Measurements from ENCODE around the gene EFR3B.

The EFR3B gene

GRCh38 chr2:25190536-25190935, 148.7 kb downstream of the EFR3B start:
- 93% methylated on average over 5 of the region's 5 CpGs for WGBS
- Histone ChIP-seq H3K9ac (ENCODE audit: low read depth, low read length) (no peak overlapping the region), H3K27me3 (ENCODE audit: insufficient read depth, low read length) (no peaks in the 10 kb centered on the region), H3K27ac (ENCODE audit: low read depth, low read length) (no peak overlapping the region), H3K36me3 (ENCODE audit: insufficient read depth, low read length) (no peaks in the 10 kb centered on the region), H3K4me3 (ENCODE audit: low read length) (no peak overlapping the region), H3K4me1 (ENCODE audit: insufficient read depth, low read length) (peaks cover 6% of the 10 kb centered on the region; the same call in 1 of the 2 replicates), H3K9me3 (ENCODE audit: insufficient read depth, low read depth, low read length) (no peaks in the 10 kb centered on the region)

- WGBS, result 76% methylated on average over 9 of the region's 9 CpGs
- Histone ChIP-seq H3K27ac (ENCODE audit: low read depth, low read length) (no peak overlapping the region), H3K9ac (ENCODE audit: low read depth, low read length) (no peak overlapping the region)
These were observed 152.8 kb downstream of the EFR3B start for GRCh38 chr2:25194576-25195122.

DNA sequence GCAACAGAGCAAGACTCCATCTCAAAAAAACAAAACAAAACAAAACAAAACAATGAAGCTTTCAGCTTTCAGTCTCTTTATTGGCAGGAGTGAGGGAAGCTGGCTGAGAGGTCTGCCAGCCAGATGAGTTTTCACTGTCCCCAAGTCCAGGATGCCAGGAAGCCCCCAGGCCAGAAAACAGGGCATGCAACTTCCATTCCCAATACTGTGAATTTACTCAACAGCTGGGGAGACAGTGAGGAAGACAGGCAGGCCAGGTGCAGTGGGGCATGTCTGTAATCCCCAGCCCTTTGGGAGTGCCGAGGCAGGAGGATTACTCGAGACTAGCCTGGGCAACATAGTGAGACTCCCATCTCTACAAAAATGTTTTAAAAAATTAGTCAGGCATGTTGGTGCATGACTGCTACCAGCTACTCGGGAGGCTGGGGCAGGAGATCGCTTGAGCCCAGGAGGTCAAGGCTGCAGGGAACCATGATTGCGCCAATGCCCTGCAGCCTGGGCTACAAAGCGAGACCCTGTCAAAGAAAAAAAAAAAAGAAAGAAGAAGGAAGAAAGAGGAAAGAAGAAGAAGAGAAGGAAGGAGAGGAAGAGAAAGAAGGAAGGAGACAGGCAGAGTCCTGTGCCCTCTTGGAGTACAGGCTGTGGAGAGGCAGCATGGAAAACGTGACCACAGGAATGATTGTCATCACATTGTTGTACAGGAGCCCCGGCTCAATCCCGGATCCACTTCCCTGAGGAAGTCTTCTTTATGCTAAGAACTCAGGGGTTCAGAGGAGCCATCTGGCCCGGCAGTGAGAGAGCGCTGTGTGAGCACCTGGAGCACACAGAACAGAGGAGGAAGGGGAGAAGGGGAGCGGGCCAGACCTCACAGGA, 155.7 kb downstream of the EFR3B start:
- Histone ChIP-seq H3K4me3 (ENCODE audit: low read length) (no peak overlapping the region), H3K27ac (ENCODE audit: low read depth, low read length) (no peak overlapping the region; the same call in 1 of the 2 replicates), H3K9me3 (ENCODE audit: insufficient read depth, low read depth, low read length) (no peaks in the 10 kb centered on the region), H3K9ac (ENCODE audit: low read depth, low read length) (no peak overlapping the region), H3K36me3 (ENCODE audit: insufficient read depth, low read length) (no peaks in the 10 kb centered on the region), H3K27me3 (ENCODE audit: insufficient read depth, low read length) (no peaks in the 10 kb centered on the region), H3K4me1 (ENCODE audit: insufficient read depth, low read length) (peaks cover 3% of the 10 kb centered on the region)
- 84% methylated on average over 12 of the region's 12 CpGs for WGBS

More at GRCh38 chr2:25194576-25195122, 152.8 kb downstream of the EFR3B start:
- no peaks in the 10 kb centered on the region for H3K9me3 ChIP-seq (ENCODE audit: insufficient read depth, low read depth, low read length)
- H3K4me3 ChIP-seq (ENCODE audit: low read length), result no peak overlapping the region
- no peaks in the 10 kb centered on the region for H3K36me3 ChIP-seq (ENCODE audit: insufficient read depth, low read length)
- peaks cover 6% of the 10 kb centered on the region for H3K4me1 ChIP-seq (ENCODE audit: insufficient read depth, low read length)
- no peaks in the 10 kb centered on the region for H3K27me3 ChIP-seq (ENCODE audit: insufficient read depth, low read length)

GRCh38 chr2:25198209-25198525, 156.3 kb downstream of the EFR3B start:
- Histone ChIP-seq H3K9ac (ENCODE audit: low read depth, low read length) (no peak overlapping the region), H3K4me3 (ENCODE audit: low read length) (no peak overlapping the region), H3K9me3 (ENCODE audit: insufficient read depth, low read depth, low read length) (no peaks in the 10 kb centered on the region), H3K4me1 (ENCODE audit: insufficient read depth, low read length) (peaks cover 3% of the 10 kb centered on the region), H3K27me3 (ENCODE audit: insufficient read depth, low read length) (no peaks in the 10 kb centered on the region), H3K36me3 (ENCODE audit: insufficient read depth, low read length) (no peaks in the 10 kb centered on the region), H3K27ac (ENCODE audit: low read depth, low read length) (no peak overlapping the region; the same call in 1 of the 2 replicates)
- 53% methylated on average over 3 of the region's 4 CpGs for WGBS

- H3K4me3 ChIP-seq (ENCODE audit: low read length), result no peak overlapping the region
- H3K27ac ChIP-seq (ENCODE audit: low read depth, low read length), result no peak overlapping the region
- WGBS, result 91% methylated on average over 4 of the region's 5 CpGs
- H3K9ac ChIP-seq (ENCODE audit: low read depth, low read length), result no peak overlapping the region
- H3K27me3 ChIP-seq (ENCODE audit: insufficient read depth, low read length), result no peaks in the 10 kb centered on the region
- H3K4me1 ChIP-seq (ENCODE audit: insufficient read depth, low read length), result peaks cover 3% of the 10 kb centered on the region
- H3K9me3 ChIP-seq (ENCODE audit: insufficient read depth, low read depth, low read length), result no peaks in the 10 kb centered on the region
- H3K36me3 ChIP-seq (ENCODE audit: insufficient read depth, low read length), result no peaks in the 10 kb centered on the region
These were observed 156.7 kb downstream of the EFR3B start for GRCh38 chr2:25198576-25198975.

GRCh38 chr2:25201265-25201664, 159.4 kb downstream of the EFR3B start:
- H3K27ac ChIP-seq (ENCODE audit: low read depth, low read length), result no peak overlapping the region
- H3K4me1 ChIP-seq (ENCODE audit: insufficient read depth, low read length), result no peaks in the 10 kb centered on the region; the same call in 1 of the 2 replicates
- no peaks in the 10 kb centered on the region for H3K27me3 ChIP-seq (ENCODE audit: insufficient read depth, low read length)
- H3K9ac ChIP-seq (ENCODE audit: low read depth, low read length), result no peak overlapping the region
- H3K9me3 ChIP-seq (ENCODE audit: insufficient read depth, low read depth, low read length), result no peaks in the 10 kb centered on the region
- 91% methylated on average over 6 of the region's 6 CpGs for WGBS
- H3K4me3 ChIP-seq (ENCODE audit: low read length), result no peak overlapping the region
- no peaks in the 10 kb centered on the region for H3K36me3 ChIP-seq (ENCODE audit: insufficient read depth, low read length)

GRCh38 chr2:25201794-25202193, 159.9 kb downstream of the EFR3B start:
- H3K9ac ChIP-seq (ENCODE audit: low read depth, low read length), result no peak overlapping the region
- H3K4me3 ChIP-seq (ENCODE audit: low read length), result no peak overlapping the region
- 82% methylated on average over 7 of the region's 7 CpGs for WGBS
- H3K4me1 ChIP-seq (ENCODE audit: insufficient read depth, low read length), result no peaks in the 10 kb centered on the region; the same call in 1 of the 2 replicates
- H3K9me3 ChIP-seq (ENCODE audit: insufficient read depth, low read depth, low read length), result no peaks in the 10 kb centered on the region
- no peaks in the 10 kb centered on the region for H3K27me3 ChIP-seq (ENCODE audit: insufficient read depth, low read length)
- H3K27ac ChIP-seq (ENCODE audit: low read depth, low read length), result no peak overlapping the region
- H3K36me3 ChIP-seq (ENCODE audit: insufficient read depth, low read length), result no peaks in the 10 kb centered on the region

GRCh38 chr2:25202275-25202674, 160.4 kb downstream of the EFR3B start:
- WGBS, result 94% methylated on average over 11 of the region's 11 CpGs
- H3K36me3 ChIP-seq (ENCODE audit: insufficient read depth, low read length), result no peaks in the 10 kb centered on the region
- no peaks in the 10 kb centered on the region for H3K27me3 ChIP-seq (ENCODE audit: insufficient read depth, low read length)
- H3K4me3 ChIP-seq (ENCODE audit: low read length), result no peak overlapping the region
- H3K9me3 ChIP-seq (ENCODE audit: insufficient read depth, low read depth, low read length), result no peaks in the 10 kb centered on the region
- no peak overlapping the region for H3K9ac ChIP-seq (ENCODE audit: low read depth, low read length)
- peaks cover 2% of the 10 kb centered on the region; the same call in 1 of the 2 replicates for H3K4me1 ChIP-seq (ENCODE audit: insufficient read depth, low read length)
- no peak overlapping the region for H3K27ac ChIP-seq (ENCODE audit: low read depth, low read length)

DNA sequence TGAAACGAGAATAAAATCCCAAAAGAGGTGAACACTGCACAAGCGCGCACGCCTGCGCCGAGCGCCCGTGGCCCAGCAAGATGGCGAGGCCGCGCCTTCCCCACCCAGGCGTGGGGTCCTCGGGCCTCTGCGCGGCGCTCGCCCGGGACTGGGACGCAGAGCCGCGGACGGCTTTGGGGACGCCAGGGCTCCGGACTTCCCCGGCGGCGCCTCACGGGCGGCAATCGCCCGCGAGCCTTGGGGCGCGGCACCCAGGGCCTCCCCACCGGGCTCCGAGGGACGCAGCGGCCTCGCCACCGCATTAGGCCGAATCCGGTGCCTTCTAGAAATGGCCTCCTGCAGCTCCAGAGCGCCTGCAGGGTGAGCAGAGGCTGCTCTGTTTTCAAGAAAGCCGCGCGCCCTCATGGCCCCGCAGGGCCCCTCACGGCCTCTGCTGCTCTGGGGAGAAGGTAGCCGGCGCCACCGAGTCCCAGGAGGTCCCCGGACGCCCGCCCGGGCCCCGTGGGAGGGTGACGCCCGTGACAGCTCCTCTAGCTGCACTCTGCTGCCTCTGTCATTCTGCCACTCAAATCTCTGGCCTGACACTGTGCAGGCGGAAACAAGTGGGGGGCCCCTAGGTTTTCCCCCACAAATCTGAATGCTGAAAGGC, 162.4 kb downstream of the EFR3B start:
- Histone ChIP-seq H3K4me1 (ENCODE audit: insufficient read depth, low read length) (0 out of 2 replicates have a peak, but pooled peaks cover 5% of the 10 kb centered on the region), H3K36me3 (ENCODE audit: insufficient read depth, low read length) (no peaks in the 10 kb centered on the region), H3K27ac (ENCODE audit: low read depth, low read length) (no peak overlapping the region), H3K9me3 (ENCODE audit: insufficient read depth, low read depth, low read length) (no peaks in the 10 kb centered on the region), H3K27me3 (ENCODE audit: insufficient read depth, low read length) (no peaks in the 10 kb centered on the region), H3K9ac (ENCODE audit: low read depth, low read length) (peak overlapping the region; percentile 31; the same call in 1 of the 2 replicates), H3K4me3 (ENCODE audit: low read length) (no peak overlapping the region)
- WGBS, result 93% methylated on average over 59 of the region's 59 CpGs

DNA sequence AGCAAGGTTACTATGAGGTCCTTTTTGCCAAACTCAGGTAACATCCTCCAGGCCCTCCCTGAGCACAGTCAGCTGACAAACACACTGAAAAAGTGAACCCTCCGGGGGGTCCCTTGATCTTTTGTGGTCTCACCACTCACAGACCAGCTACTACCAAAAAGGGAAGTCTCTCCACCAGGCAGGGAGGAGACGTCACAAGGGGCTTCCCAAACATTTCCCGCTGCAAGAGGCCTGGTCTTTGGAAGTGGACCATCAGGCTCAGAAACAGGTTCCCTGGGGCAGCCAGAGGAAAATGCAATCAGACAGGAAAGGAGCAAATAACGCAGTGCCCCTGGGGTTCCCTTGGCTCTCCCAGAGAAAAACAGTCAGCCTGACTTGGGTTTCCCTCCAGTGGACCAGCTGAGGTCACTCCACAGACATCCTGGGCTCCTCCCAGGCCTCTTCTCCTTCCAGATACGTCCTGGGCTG, 165.2 kb downstream of the EFR3B start:
- WGBS, result 50% methylated on average over 5 of the region's 5 CpGs
- Histone ChIP-seq H3K36me3 (ENCODE audit: insufficient read depth, low read length) (no peaks in the 10 kb centered on the region), H3K4me3 (ENCODE audit: low read length) (no peak overlapping the region), H3K27ac (ENCODE audit: low read depth, low read length) (peak overlapping the region; percentile 64; the same call in 1 of the 2 replicates), H3K9me3 (ENCODE audit: insufficient read depth, low read depth, low read length) (no peaks in the 10 kb centered on the region), H3K4me1 (ENCODE audit: insufficient read depth, low read length) (0 out of 2 replicates have a peak, but pooled peaks cover 5% of the 10 kb centered on the region), H3K9ac (ENCODE audit: low read depth, low read length) (no peak overlapping the region), H3K27me3 (ENCODE audit: insufficient read depth, low read length) (no peaks in the 10 kb centered on the region)

All from HUES64 (cell line).